Activated CD8-positive, alpha-beta memory T cell treated with anti-CD3 and anti-CD28 coated beads, Interleukin-2, amount 10 ng/mL, durations not matched to agents 7 days and 5 days (primary cell): Measurements from ENCODE around the gene NGLY1. TPM values are rescaled to one million over a fixed set of nuclear protein-coding genes. Genes with fewer than 3 reads are reported as not detected.

Source experiments
- ATAC-seq: fragments of 150-1000 bp; cut with Tn5 transposase; one replicate; pipeline ENCODE4 v1.10.0; 2021; ENCODE audit warnings: moderate library complexity
- CTCF ChIA-PET: fragments of 350-600 bp; sonication (Branson Sonifier 250); formaldehyde crosslinking; loops from one replicate; lab custom pipeline; 2021; ENCODE audit warnings: antibody characterized with exemption; lab: Charles Lee
- DNase-seq: peaks from one replicate; pipeline ENCODE4 v3.0.0-alpha.2; 2020
- H3K27ac Mint-ChIP-seq: one replicate; pipeline ENCODE4 v1.8.0; 2021; ENCODE audit warnings: mild to moderate bottlenecking, mixed read lengths
- H3K27me3 Mint-ChIP-seq: one replicate; pipeline ENCODE4 v1.8.0; 2021; ENCODE audit warnings: mixed read lengths
- H3K36me3 Mint-ChIP-seq: one replicate; pipeline ENCODE4 v1.8.0; 2021; ENCODE audit warnings: mild to moderate bottlenecking, mixed read lengths
- H3K4me1 Mint-ChIP-seq: one replicate; pipeline ENCODE4 v1.8.0; 2021; ENCODE audit warnings: mixed read lengths
- H3K4me3 Mint-ChIP-seq: one replicate; pipeline ENCODE4 v1.8.0; 2021; ENCODE audit warnings: mild to moderate bottlenecking, moderate library complexity, mixed read lengths
- H3K9me3 Mint-ChIP-seq: one replicate; pipeline ENCODE4 v1.8.0; 2022; ENCODE audit warnings: low read depth, mixed read lengths
- total RNA-seq, 2 experiments: library from RNA; stranded (reverse); gene quantifications; one replicate each; pipeline ENCODE4 v1.2.3, GENCODE V29; 2021

NGLY1 gene
- total RNA-seq, 2 experiments from 2014 or later = 41.2 to 70.0 TPM

- ATAC-seq (no peak), DNase-seq (no peak)
- CTCF ChIA-PET = no interaction called here
- H3K4me3 Mint-ChIP-seq = no peak overlapping the region
- H3K9me3 Mint-ChIP-seq = no peaks in the 10 kb centered on the region
- H3K36me3 Mint-ChIP-seq = peaks cover 30% of the 10 kb centered on the region
- no peaks in the 10 kb centered on the region for H3K4me1 Mint-ChIP-seq
- H3K27me3 Mint-ChIP-seq = no peaks in the 10 kb centered on the region
- H3K27ac Mint-ChIP-seq = no peak overlapping the region
Observed at GRCh38 chr3:25724948-25725645, 58.1 kb downstream of the NGLY1 start.

- Mint-ChIP-seq H3K27me3 (no peaks in the 10 kb centered on the region), H3K4me3 (no peak overlapping the region), H3K36me3 (peaks cover 28% of the 10 kb centered on the region), H3K4me1 (no peaks in the 10 kb centered on the region), H3K27ac (no peak overlapping the region), H3K9me3 (no peaks in the 10 kb centered on the region)
- ATAC-seq (no peak), DNase-seq (no peak)
- CTCF ChIA-PET = no interaction called here
Observed at GRCh38 chr3:25723802-25724201, 59.4 kb downstream of the NGLY1 start.

GRCh38 chr3:25719321-25719720 lies 63.9 kb downstream of the NGLY1 start:
- no peaks in the 10 kb centered on the region for H3K27me3 Mint-ChIP-seq
- CTCF ChIA-PET = no interaction called here
- ATAC-seq (no peak), DNase-seq (no peak)
- no peak overlapping the region for H3K4me3 Mint-ChIP-seq
- H3K4me1 Mint-ChIP-seq = no peaks in the 10 kb centered on the region
- H3K36me3 Mint-ChIP-seq = peaks cover 15% of the 10 kb centered on the region
- H3K27ac Mint-ChIP-seq = no peak overlapping the region
- H3K9me3 Mint-ChIP-seq = peaks cover 2% of the 10 kb centered on the region

DNA sequence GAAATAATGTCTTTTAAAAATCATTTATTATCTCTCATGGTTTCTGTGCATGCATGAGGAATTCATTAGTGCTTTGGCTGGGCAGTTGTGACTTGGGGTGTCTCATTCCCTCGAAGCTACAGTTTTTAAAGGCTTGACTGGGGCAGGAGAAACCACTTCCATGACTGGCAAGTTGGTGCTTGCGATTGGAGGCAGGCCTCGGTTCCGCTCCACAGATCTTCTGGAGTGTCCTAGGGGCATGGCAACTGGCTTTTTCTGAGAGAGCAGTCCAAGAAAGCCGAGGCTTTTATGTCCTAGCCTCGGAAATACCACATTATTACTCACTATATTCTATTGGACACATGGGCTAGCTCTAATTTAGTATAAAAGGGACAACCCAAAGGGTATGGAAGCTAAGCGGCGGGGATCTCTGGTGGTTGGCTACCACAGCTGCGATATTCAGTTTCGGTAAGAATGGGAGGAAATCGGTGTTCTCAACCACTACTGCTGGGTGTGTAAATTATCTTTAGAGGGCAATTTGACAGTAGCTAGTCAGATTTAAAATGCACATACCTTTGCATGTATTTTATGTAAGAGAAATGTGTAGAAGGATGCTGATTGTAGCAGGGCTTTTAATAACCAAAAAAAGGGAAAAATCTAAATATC lies 69.8 kb downstream of the NGLY1 start:
- Mint-ChIP-seq H3K9me3 (peaks cover 2% of the 10 kb centered on the region), H3K27me3 (peaks cover 4% of the 10 kb centered on the region), H3K36me3 (peaks cover 8% of the 10 kb centered on the region), H3K27ac (no peak overlapping the region), H3K4me3 (no peak overlapping the region), H3K4me1 (no peaks in the 10 kb centered on the region)
- no peak for DNase-seq
- CTCF ChIA-PET = no interaction called here
- ATAC-seq = no peak

GRCh38 chr3:25711090-25711489 lies 72.2 kb downstream of the NGLY1 start:
- Mint-ChIP-seq H3K27me3 (peaks cover 24% of the 10 kb centered on the region), H3K4me3 (no peak overlapping the region), H3K27ac (no peak overlapping the region), H3K4me1 (no peaks in the 10 kb centered on the region), H3K36me3 (no peaks in the 10 kb centered on the region), H3K9me3 (no peaks in the 10 kb centered on the region)
- CTCF ChIA-PET = no interaction called here
- ATAC-seq (no peak), DNase-seq (no peak)

- Mint-ChIP-seq H3K4me3 (no peak overlapping the region), H3K27ac (no peak overlapping the region), H3K36me3 (no peaks in the 10 kb centered on the region), H3K27me3 (peaks cover 34% of the 10 kb centered on the region), H3K9me3 (no peaks in the 10 kb centered on the region), H3K4me1 (no peaks in the 10 kb centered on the region)
- CTCF ChIA-PET = no interaction called here
- DNase-seq (no peak), ATAC-seq (no peak)
Observed at GRCh38 chr3:25708036-25708435, 75.2 kb downstream of the NGLY1 start.

DNA sequence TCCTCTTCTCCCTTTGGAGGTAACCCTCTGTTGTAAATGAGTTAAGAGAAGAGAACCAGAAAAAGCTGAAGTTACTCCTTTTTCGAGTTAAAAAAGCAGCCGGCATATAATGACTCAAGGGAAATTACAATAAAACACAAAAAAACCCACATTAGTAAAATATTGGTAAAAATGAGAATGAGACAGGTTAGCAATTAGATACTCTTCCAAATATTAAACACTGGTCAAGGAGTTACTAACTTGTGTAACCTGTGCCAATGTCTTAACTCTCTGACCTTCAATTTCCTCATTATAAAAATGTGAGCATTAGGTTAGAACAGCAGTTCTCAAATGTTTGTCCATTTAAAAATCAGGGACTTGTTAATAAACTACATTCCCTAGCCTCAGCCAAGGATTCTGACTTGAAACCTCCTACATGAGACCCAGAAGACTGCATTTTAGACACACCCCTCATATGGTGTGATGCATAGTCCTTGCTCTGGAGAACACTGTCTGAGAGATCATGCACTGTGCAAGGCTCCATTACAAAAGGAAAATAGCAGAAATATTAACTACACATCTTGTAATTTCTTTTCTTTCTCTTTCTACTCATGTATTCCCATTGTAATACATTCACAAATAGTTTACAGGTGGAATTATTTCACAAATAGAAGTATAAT lies 75.8 kb downstream of the NGLY1 start:
- no peaks in the 10 kb centered on the region for H3K4me1 Mint-ChIP-seq
- no peak overlapping the region for H3K4me3 Mint-ChIP-seq
- DNase-seq (no peak), ATAC-seq (no peak)
- no peaks in the 10 kb centered on the region for H3K36me3 Mint-ChIP-seq
- CTCF ChIA-PET = no interaction called here
- peaks cover 39% of the 10 kb centered on the region for H3K27me3 Mint-ChIP-seq
- H3K27ac Mint-ChIP-seq = no peak overlapping the region
- no peaks in the 10 kb centered on the region for H3K9me3 Mint-ChIP-seq

- CTCF ChIA-PET = no interaction called here
- ATAC-seq = no peak
- H3K4me3 Mint-ChIP-seq = no peak overlapping the region
- H3K27ac Mint-ChIP-seq = no peak overlapping the region
- no peaks in the 10 kb centered on the region for H3K36me3 Mint-ChIP-seq
- H3K27me3 Mint-ChIP-seq = peaks cover 40% of the 10 kb centered on the region
- DNase-seq = no peak
- H3K9me3 Mint-ChIP-seq = no peaks in the 10 kb centered on the region
- no peaks in the 10 kb centered on the region for H3K4me1 Mint-ChIP-seq
Observed at GRCh38 chr3:25706213-25706612, 77.0 kb downstream of the NGLY1 start.

GRCh38 chr3:25697553-25697952 lies 85.7 kb downstream of the NGLY1 start:
- DNase-seq (no peak), ATAC-seq (no peak)
- Mint-ChIP-seq H3K36me3 (no peaks in the 10 kb centered on the region), H3K27me3 (peaks cover 12% of the 10 kb centered on the region), H3K4me3 (no peak overlapping the region), H3K9me3 (peaks cover 3% of the 10 kb centered on the region), H3K27ac (no peak overlapping the region), H3K4me1 (no peaks in the 10 kb centered on the region)
- CTCF ChIA-PET = no interaction called here

DNA sequence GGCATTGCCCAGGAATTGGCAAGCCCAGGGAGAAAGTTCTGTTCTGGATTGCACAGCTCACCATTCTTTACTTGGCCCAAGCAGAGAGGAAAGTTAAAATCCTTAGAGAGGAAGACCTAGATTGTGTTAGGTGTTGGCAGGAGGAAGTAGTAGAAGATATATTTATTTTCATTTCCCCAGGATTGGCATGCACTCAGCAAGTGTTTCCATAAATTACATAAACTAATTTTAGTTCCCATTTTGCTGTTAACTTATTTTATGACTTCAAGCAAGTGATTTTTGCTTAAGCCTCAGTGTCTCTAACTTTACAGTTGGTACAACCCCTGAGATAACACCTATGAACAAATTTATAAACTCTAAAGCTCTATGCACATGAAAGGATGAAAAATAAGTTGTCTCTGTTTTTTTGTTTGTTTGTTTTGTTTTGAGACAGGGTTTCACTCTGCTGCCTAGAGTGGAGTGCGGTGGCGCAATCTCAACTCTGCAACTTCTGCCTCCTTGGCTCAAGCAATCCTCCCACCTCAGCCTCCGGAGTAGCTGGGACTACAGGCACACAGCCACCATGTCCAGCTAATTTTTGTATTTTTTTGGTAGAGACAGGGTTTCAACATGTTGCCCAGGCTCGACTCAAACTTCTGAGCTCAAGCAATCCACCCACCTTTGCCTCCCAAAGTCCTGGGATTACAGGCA lies 87.4 kb downstream of the NGLY1 start:
- ATAC-seq (no peak), DNase-seq (no peak)
- H3K27me3 Mint-ChIP-seq = peaks cover 15% of the 10 kb centered on the region
- H3K36me3 Mint-ChIP-seq = no peaks in the 10 kb centered on the region
- H3K4me1 Mint-ChIP-seq = no peaks in the 10 kb centered on the region
- H3K27ac Mint-ChIP-seq = no peak overlapping the region
- CTCF ChIA-PET = no interaction called here
- no peak overlapping the region for H3K4me3 Mint-ChIP-seq
- peaks cover 3% of the 10 kb centered on the region for H3K9me3 Mint-ChIP-seq

GRCh38 chr3:25693238-25693637 lies 90.0 kb downstream of the NGLY1 start:
- Mint-ChIP-seq H3K4me1 (no peaks in the 10 kb centered on the region), H3K36me3 (no peaks in the 10 kb centered on the region), H3K4me3 (no peak overlapping the region), H3K27me3 (peaks cover 21% of the 10 kb centered on the region), H3K27ac (no peak overlapping the region), H3K9me3 (peaks cover 3% of the 10 kb centered on the region)
- DNase-seq = no peak
- CTCF ChIA-PET = no interaction called here
- no peak for ATAC-seq

GRCh38 chr3:25692341-25692740 lies 90.9 kb downstream of the NGLY1 start:
- ATAC-seq = no peak
- H3K4me1 Mint-ChIP-seq = no peaks in the 10 kb centered on the region
- H3K27me3 Mint-ChIP-seq = peaks cover 18% of the 10 kb centered on the region
- no peak overlapping the region for H3K27ac Mint-ChIP-seq
- H3K4me3 Mint-ChIP-seq = no peak overlapping the region
- H3K9me3 Mint-ChIP-seq = peaks cover 3% of the 10 kb centered on the region
- no peaks in the 10 kb centered on the region for H3K36me3 Mint-ChIP-seq
- CTCF ChIA-PET = no interaction called here
- no peak for DNase-seq

- CTCF ChIA-PET = interaction anchor here (1.0 kb wide), 1 partner anchor 88 kb away, joined by 3 read pairs; no protein-coding TSS in a partner anchor
- H3K4me1 Mint-ChIP-seq = no peaks in the 10 kb centered on the region
- no peaks in the 10 kb centered on the region for H3K36me3 Mint-ChIP-seq
- H3K9me3 Mint-ChIP-seq = peaks cover 3% of the 10 kb centered on the region
- no peak for ATAC-seq
- peaks cover 19% of the 10 kb centered on the region for H3K27me3 Mint-ChIP-seq
- H3K27ac Mint-ChIP-seq = no peak overlapping the region
- DNase-seq = no peak
- H3K4me3 Mint-ChIP-seq = no peak overlapping the region
Observed at GRCh38 chr3:25690768-25691533, 92.3 kb downstream of the NGLY1 start.
